GM12878 (cell line): ENCODE data around the gene PATZ1. TPM values are rescaled to one million over a fixed set of nuclear protein-coding genes. Genes with fewer than 3 reads are reported as not detected.

Experiments
- ATF3 ChIP-seq: IDR thresholded peaks from 2 replicates; pipeline ENCODE4 v1.6.1; 2011; ENCODE audit warnings: low read depth, mild to moderate bottlenecking, low read length, moderate library complexity, borderline replicate concordance; ENCODE audit errors: extremely low read depth
- CEBPZ ChIP-seq: fragments of 150-350 bp; IDR thresholded peaks from 2 replicates; pipeline ENCODE4 v1.6.1; 2016; ENCODE audit warnings: low read depth, low read length
- CHD1 ChIP-seq: IDR thresholded peaks from 2 replicates; pipeline ENCODE4 v1.6.1; 2012; ENCODE audit warnings: low read depth, low read length, improper control_type of control experiment
- CHD4 ChIP-seq: fragments of 200-600 bp; sonication (generic); IDR thresholded peaks from 2 replicates; pipeline ENCODE4 v1.6.1; 2016; ENCODE audit warnings: mild to moderate bottlenecking
- CREB1 ChIP-seq: IDR thresholded peaks from 2 replicates; pipeline ENCODE4 v1.6.1; 2012; ENCODE audit warnings: low read depth, mild to moderate bottlenecking, inconsistent platforms
- CUX1 ChIP-seq: IDR thresholded peaks from 2 replicates; pipeline ENCODE4 v1.6.1; 2012; ENCODE audit warnings: improper control_type of control experiment, low read depth, low read length; ENCODE audit not compliant: insufficient replicate concordance
- JUND ChIP-seq: IDR thresholded peaks from 2 replicates; pipeline ENCODE4 v1.6.1; 2012; ENCODE audit warnings: low read depth, mild to moderate bottlenecking, low read length, improper control_type of control experiment, moderate library complexity
- POLR2A ChIP-seq: IDR thresholded peaks from 2 replicates; pipeline ENCODE4 v1.6.1; 2011; ENCODE audit warnings: low read depth, mild to moderate bottlenecking, low read length
- PRDM15 ChIP-seq: fragments of 450-650 bp; formaldehyde crosslinking; IDR thresholded peaks from 2 replicates; pipeline ENCODE4 v1.4.0; 2020; ENCODE audit warnings: mild to moderate bottlenecking, moderate library complexity
- RELA ChIP-seq: fragments of 450-650 bp; IDR thresholded peaks from 2 replicates; pipeline ENCODE4 v1.8.0; 2014; ENCODE audit warnings: borderline replicate concordance; ENCODE audit not compliant: partially characterized antibody
- RELB ChIP-seq: fragments of 450-650 bp; IDR thresholded peaks from 2 replicates; pipeline ENCODE4 v1.6.1; 2017; ENCODE audit warnings: low read depth, mild to moderate bottlenecking, moderate library complexity
- TBL1XR1 ChIP-seq: IDR thresholded peaks from 2 replicates; pipeline ENCODE4 v1.6.1; 2012; ENCODE audit warnings: low read depth, low read length, improper control_type of control experiment
- WRNIP1 ChIP-seq: IDR thresholded peaks from 2 replicates; pipeline ENCODE4 v1.6.1; 2011; ENCODE audit warnings: low read depth, low read length, improper control_type of control experiment, borderline replicate concordance
- ZNF217 ChIP-seq: fragments of 450-650 bp; IDR thresholded peaks from 2 replicates; pipeline ENCODE4 v1.6.1; 2017; ENCODE audit warnings: antibody characterized with exemption, mild to moderate bottlenecking
- polyA plus RNA-seq, 11 experiments: library from polyadenylated mRNA; depleted of rRNA in 4 of 11; unstranded in 6 of 11; stranded (reverse) in 5 of 11; fragments of >200 nt; fragmentation: Nextera tagmentation in 4 of 11; fragmentation: Illumina TruSeq in 1 of 11; extraction: Ambion mirVana in 4 of 11; extraction: Trizol in 1 of 11; gene quantifications; 1 replicate in 1 of 11; 2 replicates in 10 of 11; pipeline versions ENCODE4 v1.2.1 to v1.2.3, GENCODE V29; 2011 to 2016; ENCODE audit warnings: inconsistent platforms in 2 of 11, missing spikeins in 2 of 11, low read depth in 1 of 11
- total RNA-seq, 4 experiments: library from RNA; depleted of rRNA in 3 of 4; stranded (reverse); fragments of >200 nt in 3 of 4; fragmentation: Illumina TruSeq in 1 of 4; extraction: Trizol in 1 of 4; gene quantifications; 2 replicates each; pipeline versions ENCODE4 v1.2.1 to v1.2.3, GENCODE V29; 2013 to 2021

Gene PATZ1
- total and polyA plus RNA-seq, 10 of the 15 experiments (the other 5 are each of a cell fraction or from before 2014, with no cell fraction given) = 3.6 to 32.7 (median 13.9) TPM

- TF ChIP-seq CEBPZ (no peak), RELB (peak; percentile 43; the same call in 1 of the 2 replicates), WRNIP1 (no peak), CHD4 (no peak), TBL1XR1 (no peak), RELA (no peak), PRDM15 (CRISPR knock-in tag) (no peak), CUX1 (no peak), CREB1 (no peak), ATF3 (no peak), ZNF217 (no peak), JUND (no peak), POLR2A (peak; percentile 39; the same call in 1 of the 2 replicates), CHD1 (no peak)
These were observed 2.6 kb downstream of the PATZ1 start (continued) for GRCh38 chr22:31343235-31344191.
